ENCODE results near the gene MAN2A2. TPM values are rescaled to one million over a fixed set of nuclear protein-coding genes. Genes with fewer than 3 reads are reported as not detected.

MAN2A2 gene
- total and polyA plus RNA-seq, 2 of the 8 experiments (the other 6 are each of a cell fraction or from before 2014, with no cell fraction given): 23.1 to 29.7 TPM

DNA sequence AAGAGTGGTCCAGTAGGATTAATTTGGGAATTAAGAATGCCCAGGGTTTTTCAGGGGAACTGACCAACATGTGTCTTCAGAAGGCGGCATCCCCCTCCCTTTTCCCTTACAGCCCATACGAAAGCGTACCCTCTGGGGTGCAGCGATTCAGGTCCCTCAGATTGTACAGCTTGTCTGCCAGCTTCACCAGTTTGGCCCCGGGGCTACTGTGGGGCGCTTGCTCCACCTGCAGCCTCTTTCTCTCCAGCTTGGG is 28.4 kb downstream of the MAN2A2 start:
- no peak overlapping the region for H2BK12ac ChIP-seq (ENCODE audit: low read depth, low read length)
- no peak overlapping the region for H2BK120ac ChIP-seq (replicated peaks; ENCODE audit: low read depth, low read length)
- H3K23me2 ChIP-seq (ENCODE audit: low read depth, low read length): peaks cover 11% of the 10 kb centered on the region; the same call in 1 of the 2 replicates
- ChIA-PET POLR2A (ENCODE audit: partially characterized antibody) (interaction anchor here (0.6 to 5.0 kb wide), 9 partner anchors 22 to 262 kb away, joined by 3 to 24 read pairs (median 3); partner anchors contain the start of genes BLM, MAN2A2 and RCCD1), CTCF (ENCODE audit: partially characterized antibody) (interaction anchor here (0.6 to 20.7 kb wide), 37 partner anchors 9 to 921 kb away, joined by 3 to 306 read pairs (median 6); partner anchors contain the start of genes FES, FURIN, MAN2A2 and RCCD1)
- DNase-seq (ENCODE audit: low read depth in 1 of 2, low spot score in 2 of 2) (no peak), FAIRE-seq (no peak)
- H3K4me3 ChIP-seq (ENCODE audit: extremely low read depth in 1 of 4, insufficient read depth in 2 of 4, low read depth in 3 of 4, low read length in 4 of 4): peak overlapping the region in 3 of 4 experiments; percentile 58 to 83 (median 82); a peak in 6 of 8 replicates
- no peak overlapping the region for H3K27ac ChIP-seq (ENCODE audit: low read depth, low read length)
- no peak overlapping the region for H3K56ac ChIP-seq (replicated peaks; ENCODE audit: insufficient read length, low read depth, low read length)
- H3K23ac ChIP-seq (ENCODE audit: insufficient read length): no peak overlapping the region
- no peak overlapping the region for H4K91ac ChIP-seq (replicated peaks; ENCODE audit: insufficient read length, low read length)
- 0 out of 7 replicates have a peak, but pooled peaks cover 0 to 4% (median 0%) of the 10 kb centered on the region in 4 experiments for H3K27me3 ChIP-seq (replicated peaks in 1 of 4; ENCODE audit: control insufficient read depth in 3 of 4, extremely low read depth in 1 of 4, insufficient read depth in 3 of 4, low read length in 3 of 4)
- H3K4me1 ChIP-seq (replicated peaks in 1 of 4; ENCODE audit: control insufficient read depth in 3 of 4, insufficient read depth in 4 of 4, low read length in 3 of 4): peaks cover 0 to 13% (median 7%) of the 10 kb centered on the region in 4 experiments; a peak in 6 of 7 replicates
- no peak overlapping the region for H3K4ac ChIP-seq (replicated peaks; ENCODE audit: insufficient read length, low read depth, low read length)
- no peak overlapping the region for H2AK5ac ChIP-seq (ENCODE audit: low read depth, low read length)
- no peak for TF ChIP-seq CTBP2 (IDR thresholded peaks at IDR 0.05; ENCODE audit: borderline replicate concordance, insufficient read depth, insufficient read length, low read length)
- TF ChIP-seq, protein P1, sequence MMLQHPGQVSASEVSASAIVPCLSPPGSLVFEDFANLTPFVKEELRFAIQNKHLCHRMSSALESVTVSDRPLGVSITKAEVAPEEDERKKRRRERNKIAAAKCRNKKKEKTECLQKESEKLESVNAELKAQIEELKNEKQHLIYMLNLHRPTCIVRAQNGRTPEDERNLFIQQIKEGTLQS (IDR thresholded peaks at IDR 0.05; ENCODE audit: insufficient read depth, low read depth, low read length): 0 out of 2 replicates have a peak, but pooled peaks have one; percentile 5
- no peaks in the 10 kb centered on the region for H3K9me3 ChIP-seq (ENCODE audit: insufficient read depth in 2 of 2, low read depth in 1 of 2, low read length in 1 of 2)
- H2BK5ac ChIP-seq (ENCODE audit: low read depth, low read length): no peak overlapping the region
- no peak overlapping the region for H3K14ac ChIP-seq (ENCODE audit: insufficient read length)
- no peak overlapping the region for H4K5ac ChIP-seq (ENCODE audit: insufficient read length, low read depth, low read length)
- no peaks in the 10 kb centered on the region for H3K36me3 ChIP-seq (ENCODE audit: control insufficient read depth in 2 of 4, insufficient read depth in 4 of 4, low read length in 3 of 4)
- no peak overlapping the region for H3K9ac ChIP-seq (replicated peaks in 1 of 4; ENCODE audit: extremely low read depth in 1 of 4, low read depth in 3 of 4, low read length in 3 of 4)
- H4K8ac ChIP-seq (ENCODE audit: extremely low read depth, insufficient read depth, low read length): no peak overlapping the region
- 15% methylated on average over 6 of the region's 6 CpGs; no CpG with 5 or more reads in 1 of the 2 experiments for WGBS, 2 experiments (ENCODE audit: extremely low coverage in 1 of 2, insufficient coverage in 1 of 2, insufficient read length in 1 of 2, insufficient replicate concordance in 2 of 2, low coverage in 1 of 2, low lambda C conversion rate in 2 of 2, missing lambda C conversion rate in 1 of 2)
- H2BK20ac ChIP-seq (ENCODE audit: low read length): no peak overlapping the region
- no peak overlapping the region for H2BK15ac ChIP-seq (ENCODE audit: low read length)
- H3K4me2 ChIP-seq (ENCODE audit: insufficient read depth in 1 of 2, low read depth in 2 of 2, low read length in 2 of 2): peak overlapping the region; percentile 47 to 93; a peak in 3 of 4 replicates
- no peak overlapping the region for H2AFZ ChIP-seq (ENCODE audit: low read length)
- H4K20me1 ChIP-seq (replicated peaks in 1 of 2; ENCODE audit: control insufficient read depth in 1 of 2, insufficient read depth in 2 of 2, low read length in 2 of 2): peaks cover 0 to 1% of the 10 kb centered on the region in 2 experiments
- H3K79me2 ChIP-seq (ENCODE audit: control insufficient read depth in 1 of 2, insufficient read depth in 2 of 2, low read length in 2 of 2): no peaks in the 10 kb centered on the region
- no peaks in the 10 kb centered on the region; the same call in 1 of the 2 replicates for H3K79me1 ChIP-seq (ENCODE audit: low read depth, low read length)
- H3K18ac ChIP-seq (ENCODE audit: extremely low read depth, low read length): no peak overlapping the region
